Vagina (tissue), 2 donors: Measurements from ENCODE around the gene PNMA8A.

Experiments
- CTCF ChIP-seq, 3 experiments: fragments of 450-650 bp in 2 of 3; fragments of 200-600 bp in 1 of 3; sonication (generic) in 1 of 3; IDR thresholded peaks; one replicate each; pipeline ENCODE4 v1.5.1; 2017 to 2019; ENCODE audit warnings: antibody characterized with exemption in 3 of 3, mild to moderate bottlenecking in 2 of 3, moderate library complexity in 2 of 3
- POLR2A ChIP-seq, 2 donors: fragments of 450-650 bp; IDR thresholded peaks; one replicate each; pipeline ENCODE4 v1.6.1; 2017; ENCODE audit warnings: antibody characterized with exemption in 2 of 2, mild to moderate bottlenecking in 2 of 2, moderate library complexity in 2 of 2

DNA sequence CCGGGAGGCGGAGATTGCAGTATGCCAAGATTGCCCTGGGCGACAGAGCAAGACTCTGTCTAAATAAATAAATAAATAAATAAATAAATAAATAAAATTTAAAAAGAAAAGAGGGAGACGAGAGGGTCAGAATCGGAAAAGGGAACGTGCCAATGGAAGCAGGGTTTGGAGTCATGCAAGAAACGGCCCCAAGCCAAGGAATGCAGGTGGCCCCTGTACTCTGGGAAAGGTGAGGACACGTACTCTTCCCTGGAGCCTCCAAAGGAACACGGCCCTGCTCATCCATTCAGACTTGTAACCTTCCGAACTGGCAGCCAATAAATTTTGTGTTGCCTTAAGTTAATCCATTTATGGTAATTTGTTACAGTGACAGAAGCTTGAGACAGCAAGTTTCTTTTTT lies 22.8 kb downstream of the PNMA8A start:
- TF ChIP-seq CTCF (IDR thresholded peaks at IDR 0.05) (no peak), POLR2A (IDR thresholded peaks at IDR 0.05) (no peak)
